ENCODE results near the gene CELF1. TPM values are rescaled to one million over a fixed set of nuclear protein-coding genes. Genes with fewer than 3 reads are reported as not detected.

The CELF1 gene
- total and polyA plus RNA-seq, 10 of the 15 experiments (the other 5 are each of a cell fraction or from before 2014, with no cell fraction given), result 35.3 to 128 (median 85.7) TPM

GRCh38 chr11:47496808-47497207 is 56.1 kb downstream of the CELF1 start:
- H3K4me2 ChIP-seq (ENCODE audit: control insufficient read depth, insufficient read depth), result no peak overlapping the region
- no TSS peak for BruUV-seq (replicated peaks)
- intact Hi-C loops (cut with micrococcal nuclease; ENCODE audit: unreplicated experiment), result no loop called here
- ATAC-seq (no peak), DNase-seq (ENCODE audit: low read depth, low spot score) (no peak), FAIRE-seq (no peak)
- H3K36me3 ChIP-seq (ENCODE audit: control insufficient read depth in 2 of 2, insufficient read depth in 2 of 2, low read length in 1 of 2), result peaks cover 2 to 36% of the 10 kb centered on the region in 2 experiments
- RAD21 ChIA-PET (ENCODE audit: unreplicated experiment), result no interaction called here
- SMC1A ChIA-PET (ENCODE audit: uncharacterized antibody, unreplicated experiment), result interaction anchor here (4.5 kb wide), 1 partner anchor 12 kb away, joined by 21 read pairs; no protein-coding TSS in a partner anchor
- H3K27me3 ChIP-seq (replicated peaks in 1 of 2; ENCODE audit: control insufficient read depth in 2 of 2, insufficient read depth in 2 of 2, low read length in 1 of 2), result no peaks in the 10 kb centered on the region
- peaks cover 78% of the 10 kb centered on the region for H3K79me2 ChIP-seq (ENCODE audit: control insufficient read depth, insufficient read depth, low read length)
- H3K4me3 ChIP-seq, result no peak overlapping the region
- H3K4me1 ChIP-seq (ENCODE audit: control insufficient read depth, insufficient read depth, low read length), result peaks cover 31% of the 10 kb centered on the region
- POLR2A ChIA-PET, result interaction anchor here (0.6 to 1.6 kb wide), 3 partner anchors 18 to 159 kb away, joined by 3 to 4 read pairs (median 4); no protein-coding TSS in a partner anchor
- CTCF ChIA-PET, result no interaction called here
- no peak overlapping the region for H2AFZ ChIP-seq (ENCODE audit: control insufficient read depth, low read depth, low read length)
- no peaks in the 10 kb centered on the region for H3K9me3 ChIP-seq (replicated peaks; ENCODE audit: control insufficient read depth, insufficient read depth, low read length)
- in situ Hi-C loops (cut with MboI), result no loop called here
- H3K27ac ChIP-seq (ENCODE audit: control insufficient read depth, insufficient read depth), result no peak overlapping the region
- no peaks in the 10 kb centered on the region for H4K20me1 ChIP-seq (ENCODE audit: control insufficient read depth, insufficient read depth)
- TF ChIP-seq RFX5 (IDR thresholded peaks at IDR 0.05; ENCODE audit: low read depth, low read length), result no peak
- TF ChIP-seq CHD4 (IDR thresholded peaks at IDR 0.05), result no peak
- TF ChIP-seq EED (IDR thresholded peaks at IDR 0.05; ENCODE audit: low read depth), result no peak
- no peak for TF ChIP-seq ZNF217 (IDR thresholded peaks at IDR 0.05)
- no peak for TF ChIP-seq ZNF592 (IDR thresholded peaks at IDR 0.05)
- no peak overlapping the region for H3K9ac ChIP-seq (ENCODE audit: control insufficient read depth, insufficient read depth, low read length)
